Small intestine (tissue), 7 donors: ENCODE results near the gene MAGEL2. TPM values are rescaled to one million over a fixed set of nuclear protein-coding genes. Genes with fewer than 3 reads are reported as not detected.

Source experiments
- DNase-seq, 2 donors: peaks; one replicate each; pipeline versions ENCODE4 v3.0.0 to v3.0.0-alpha.2; 2013
- FAIRE-seq: peaks from 2 replicates; lab custom pipeline; 2012; peaks lifted over from hg19 to GRCh38; lab: Jason Lieb, UNC
- H3K27ac ChIP-seq, 3 donors: one replicate each; pipeline ENCODE4 v1.5.1; 2013; ENCODE audit warnings: low read length in 2 of 3, mild to moderate bottlenecking in 2 of 3, control low read depth in 1 of 3, inconsistent platforms in 1 of 3, low read depth in 1 of 3, moderate library complexity in 1 of 3
- H3K27me3 ChIP-seq, 3 donors: one replicate each; pipeline ENCODE4 v1.6.1; 2013; ENCODE audit warnings: low read length in 3 of 3, inconsistent platforms in 1 of 3; ENCODE audit not compliant: control insufficient read depth in 3 of 3, insufficient read depth in 3 of 3
- H3K36me3 ChIP-seq, 3 donors: one replicate each; pipeline ENCODE4 v1.6.1; 2013; ENCODE audit warnings: low read length in 3 of 3, inconsistent platforms in 1 of 3, low read depth in 1 of 3, mild to moderate bottlenecking in 1 of 3, moderate library complexity in 1 of 3; ENCODE audit not compliant: control insufficient read depth in 3 of 3, insufficient read depth in 2 of 3
- H3K4me1 ChIP-seq, 3 donors: one replicate each; pipeline ENCODE4 v1.6.1; 2013; ENCODE audit warnings: low read length in 2 of 3, inconsistent platforms in 1 of 3, low read depth in 1 of 3, mild to moderate bottlenecking in 1 of 3, moderate library complexity in 1 of 3; ENCODE audit not compliant: control insufficient read depth in 3 of 3, insufficient read depth in 2 of 3
- H3K4me3 ChIP-seq, 3 donors: one replicate each; pipeline ENCODE4 v1.5.1; 2013; ENCODE audit warnings: low read length in 3 of 3, control low read depth in 1 of 3, inconsistent platforms in 1 of 3, low read depth in 1 of 3, mild to moderate bottlenecking in 1 of 3, moderate library complexity in 1 of 3
- H3K9me3 ChIP-seq, 2 donors: one replicate each; pipeline ENCODE4 v1.6.1; 2013; ENCODE audit warnings: low read depth in 1 of 2, low read length in 1 of 2; ENCODE audit not compliant: control insufficient read depth in 2 of 2, insufficient read depth in 1 of 2
- WGBS, 3 donors: extraction: QIAGEN DNeasy Blood & Tissue Kit; methylation state at CpG; one replicate each; pipeline ENCODE4 v1.1.7; 2013; 5-methylcytosine and 5-hydroxymethylcytosine counted together
- polyA plus RNA-seq, 4 donors: library from polyadenylated mRNA; stranded (reverse) in 3 of 4; unstranded in 1 of 4; fragments of 200-250 nt in 3 of 4; fragments of 120-200 nt in 1 of 4; gene quantifications; one replicate each; pipeline versions ENCODE4 v1.2.1 to v1.2.3, GENCODE V29; 2013
- donor health status: healthy with polysubstance abuse.
- donor health status: control.
- donor health status: control.
- donor health status: Bipolar disorder and iron deficiency.
- donor health status: healthy.

The MAGEL2 gene
- polyA plus RNA-seq, 4 donors = 0.15 to 2.2 TPM; not detected in 2

DNA sequence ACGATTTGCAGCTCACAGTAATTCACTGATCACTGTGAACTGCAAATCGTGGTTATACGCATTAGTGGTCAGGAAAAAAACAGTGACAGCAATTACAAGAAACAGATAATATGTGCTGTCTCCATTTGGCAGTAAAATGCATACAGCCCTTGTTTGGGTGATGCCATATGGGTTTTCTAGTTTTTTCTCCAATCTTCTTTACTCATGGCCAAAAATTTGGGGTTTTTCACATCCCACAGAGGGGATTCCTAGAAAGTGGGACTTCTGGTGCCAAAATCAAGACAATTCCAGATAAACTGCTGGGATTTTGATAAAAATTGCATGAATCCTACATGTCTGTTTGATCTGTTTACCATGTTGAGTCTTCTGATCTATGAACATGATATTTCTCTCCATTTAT is 23.8 kb upstream of the MAGEL2 start:
- Histone ChIP-seq H3K4me3 (no peak overlapping the region), H3K4me1 (no peaks in the 10 kb centered on the region), H3K27me3 (no peaks in the 10 kb centered on the region), H3K27ac (no peak overlapping the region), H3K36me3 (no peaks in the 10 kb centered on the region), H3K9me3 (no peaks in the 10 kb centered on the region)
- WGBS, 3 donors = 50 to 66% (median 53%) methylated on average over 3 of the region's 3 CpGs
- no peak for DNase-seq
- FAIRE-seq = no peak

DNA sequence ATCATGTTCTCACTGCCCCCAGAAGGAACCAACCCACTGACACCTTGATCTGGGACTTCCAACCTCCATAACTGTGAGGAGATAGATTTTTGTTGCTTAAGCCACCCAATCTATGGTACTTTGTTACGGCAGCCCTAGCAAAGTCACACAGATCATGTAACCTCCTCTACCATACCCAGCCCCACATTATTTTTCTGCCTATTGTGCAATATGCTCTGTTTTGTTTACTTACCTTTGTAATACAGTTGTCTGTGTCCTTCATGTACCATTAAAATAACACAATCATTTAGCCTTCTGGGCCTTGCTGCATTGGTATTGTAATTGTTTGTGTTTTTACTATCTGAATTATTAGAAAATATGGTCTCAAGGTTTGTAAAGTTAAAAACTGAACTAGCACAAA is 23.3 kb upstream of the MAGEL2 start:
- DNase-seq (no peak), FAIRE-seq (no peak)
- 87 to 91% (median 90%) methylated on average over 1 of the region's 1 CpG for WGBS, 3 donors
- no peak overlapping the region for H3K27ac ChIP-seq
- H3K36me3 ChIP-seq = no peaks in the 10 kb centered on the region
- no peak overlapping the region for H3K4me3 ChIP-seq
- H3K9me3 ChIP-seq = no peaks in the 10 kb centered on the region
- H3K4me1 ChIP-seq = no peaks in the 10 kb centered on the region
- H3K27me3 ChIP-seq = no peaks in the 10 kb centered on the region

DNA sequence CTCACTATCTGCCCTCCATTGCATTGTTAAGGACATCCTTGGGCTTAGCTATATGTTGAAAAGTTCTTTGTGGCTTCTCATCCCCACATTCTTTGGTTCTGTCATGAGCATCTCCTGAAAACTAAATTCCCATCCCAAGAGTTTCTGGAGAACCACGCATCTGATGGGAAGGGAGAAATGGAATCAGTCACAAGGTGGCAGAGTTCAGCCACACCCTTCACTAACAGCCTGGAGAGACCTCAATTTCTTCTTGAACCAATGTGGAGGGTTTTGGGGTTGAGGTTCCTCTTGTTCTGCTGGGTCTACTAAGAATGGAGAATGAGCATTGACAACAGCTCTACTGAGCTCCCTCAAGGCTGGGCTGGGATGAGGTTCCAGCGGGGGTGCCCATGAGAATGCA is 15.6 kb upstream of the MAGEL2 start:
- H3K27ac ChIP-seq = no peak overlapping the region

DNA sequence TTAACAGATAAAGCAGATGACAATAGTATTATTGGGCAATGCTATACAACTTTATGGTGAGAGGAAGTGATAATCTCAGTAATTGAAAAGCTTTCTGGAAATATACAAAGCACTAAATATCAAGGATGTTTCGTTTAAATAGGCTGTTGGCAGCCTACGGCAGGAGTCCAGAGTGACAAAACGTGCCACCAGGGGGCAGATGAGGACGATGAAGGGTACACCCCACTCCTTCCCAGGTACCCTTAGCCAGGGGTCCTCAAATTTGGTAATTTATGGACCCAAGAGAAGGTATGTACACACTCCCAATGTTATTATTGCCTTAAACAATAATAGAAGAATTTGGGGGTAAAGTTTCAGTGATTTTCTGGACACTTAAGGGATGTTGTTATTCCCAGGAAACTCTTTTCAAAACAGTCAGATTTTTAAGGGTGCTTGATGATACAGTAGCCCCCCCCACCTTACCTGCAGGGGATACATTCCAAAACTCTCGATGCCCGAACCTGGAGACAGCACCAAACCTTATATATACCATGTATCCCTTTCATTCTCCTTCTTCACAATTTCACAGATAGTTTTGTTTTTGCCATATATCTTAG is 1.4 kb upstream of the MAGEL2 start:
- Histone ChIP-seq H3K36me3 (no peaks in the 10 kb centered on the region), H3K4me3 (no peak overlapping the region), H3K4me1 (no peaks in the 10 kb centered on the region), H3K9me3 (peaks cover 0 to 6% of the 10 kb centered on the region in 2 donors), H3K27me3 (no peaks in the 10 kb centered on the region), H3K27ac (no peak overlapping the region)
- 23 to 28% (median 23%) methylated on average over 6 of the region's 6 CpGs for WGBS, 3 donors
- FAIRE-seq (no peak), DNase-seq (peak; percentile 7 to 47)

More for the DNA sequence above, 15.6 kb upstream of the MAGEL2 start:
- Histone ChIP-seq H3K4me3 (no peak overlapping the region), H3K4me1 (no peaks in the 10 kb centered on the region), H3K9me3 (peaks cover 0 to 5% of the 10 kb centered on the region in 2 donors), H3K36me3 (no peaks in the 10 kb centered on the region), H3K27me3 (peaks cover 0 to 2% (median 0%) of the 10 kb centered on the region in 3 donors)
- FAIRE-seq = no peak
- DNase-seq = no peak
- 41 to 58% (median 47%) methylated on average over 2 of the region's 2 CpGs for WGBS, 3 donors

DNA sequence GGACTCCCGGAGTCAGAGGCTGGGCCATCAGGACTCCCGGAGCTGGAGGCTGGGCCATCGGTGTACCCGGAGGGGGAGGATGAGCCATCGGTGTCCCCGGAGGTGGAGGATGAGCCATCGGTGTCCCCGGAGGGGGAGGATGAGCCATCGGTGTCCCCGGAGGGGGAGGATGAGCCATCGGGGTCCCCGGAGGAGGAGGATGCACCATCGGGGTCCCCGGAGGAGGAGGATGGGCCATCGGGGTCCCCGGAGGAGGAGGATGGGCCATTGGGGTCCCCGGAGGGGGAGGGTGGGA is 719 bp downstream of the MAGEL2 start:
- DNase-seq (no peak), FAIRE-seq (no peak)
- Histone ChIP-seq H3K36me3 (no peaks in the 10 kb centered on the region), H3K27me3 (no peaks in the 10 kb centered on the region), H3K9me3 (peaks cover 0 to 8% of the 10 kb centered on the region in 2 donors), H3K4me1 (no peaks in the 10 kb centered on the region), H3K4me3 (peak overlapping the region in 1 of 3 donors; percentile 50), H3K27ac (no peak overlapping the region)
- 79 to 88% (median 86%) methylated on average over 11 to 17 of the region's 17 CpGs for WGBS, 3 donors

DNA sequence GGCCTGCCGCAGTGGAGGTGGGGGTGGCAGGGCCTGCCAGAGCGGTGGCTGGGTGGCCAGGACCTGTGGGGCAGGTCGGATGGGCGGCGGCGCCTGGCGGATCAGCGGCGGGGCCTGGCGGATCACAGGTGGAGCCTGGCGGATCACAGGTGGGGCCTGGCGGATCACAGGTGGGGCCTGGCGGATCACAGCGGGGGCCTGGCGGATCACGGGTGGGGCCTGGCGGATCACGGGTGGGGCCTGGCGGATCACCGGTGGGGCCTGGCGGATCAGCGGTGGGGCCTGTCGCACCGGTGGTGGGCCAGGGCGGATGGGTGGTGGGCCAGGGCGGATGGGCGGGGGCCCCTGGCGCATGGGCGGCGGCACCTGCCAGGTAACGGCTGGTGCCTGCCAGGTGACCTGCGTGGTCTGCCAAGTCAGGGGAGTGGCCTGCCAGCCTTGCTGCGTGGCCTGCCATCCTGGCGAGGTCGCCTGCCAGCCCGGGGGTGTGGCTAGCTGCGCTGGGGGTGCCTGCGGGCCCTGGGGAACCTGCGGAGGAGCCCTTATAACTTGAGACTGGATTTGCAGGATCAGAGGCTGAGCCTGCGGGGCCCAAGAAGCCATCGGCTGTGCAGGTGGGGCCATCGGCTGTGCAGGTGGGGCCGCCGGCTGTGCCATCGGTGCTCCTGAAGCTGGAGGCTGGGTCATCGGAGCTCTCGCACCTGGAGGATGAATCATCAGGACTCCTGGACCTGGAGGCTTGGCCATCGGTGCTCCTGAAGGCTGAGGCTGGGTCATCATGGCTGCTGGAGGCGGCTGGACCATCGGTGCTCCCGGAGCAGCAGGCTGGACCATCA is 1.3 kb downstream of the MAGEL2 start:
- H3K4me3 ChIP-seq = peak overlapping the region in 1 of 3 donors; percentile 50
- no peaks in the 10 kb centered on the region for H3K27me3 ChIP-seq
- no peak for FAIRE-seq
- WGBS, 3 donors = 88 to 94% (median 94%) methylated on average over 42 to 51 of the region's 51 CpGs
- no peaks in the 10 kb centered on the region for H3K36me3 ChIP-seq
- H3K27ac ChIP-seq = no peak overlapping the region
- peaks cover 0 to 8% of the 10 kb centered on the region in 2 donors for H3K9me3 ChIP-seq
- no peak for DNase-seq
- no peaks in the 10 kb centered on the region for H3K4me1 ChIP-seq

DNA sequence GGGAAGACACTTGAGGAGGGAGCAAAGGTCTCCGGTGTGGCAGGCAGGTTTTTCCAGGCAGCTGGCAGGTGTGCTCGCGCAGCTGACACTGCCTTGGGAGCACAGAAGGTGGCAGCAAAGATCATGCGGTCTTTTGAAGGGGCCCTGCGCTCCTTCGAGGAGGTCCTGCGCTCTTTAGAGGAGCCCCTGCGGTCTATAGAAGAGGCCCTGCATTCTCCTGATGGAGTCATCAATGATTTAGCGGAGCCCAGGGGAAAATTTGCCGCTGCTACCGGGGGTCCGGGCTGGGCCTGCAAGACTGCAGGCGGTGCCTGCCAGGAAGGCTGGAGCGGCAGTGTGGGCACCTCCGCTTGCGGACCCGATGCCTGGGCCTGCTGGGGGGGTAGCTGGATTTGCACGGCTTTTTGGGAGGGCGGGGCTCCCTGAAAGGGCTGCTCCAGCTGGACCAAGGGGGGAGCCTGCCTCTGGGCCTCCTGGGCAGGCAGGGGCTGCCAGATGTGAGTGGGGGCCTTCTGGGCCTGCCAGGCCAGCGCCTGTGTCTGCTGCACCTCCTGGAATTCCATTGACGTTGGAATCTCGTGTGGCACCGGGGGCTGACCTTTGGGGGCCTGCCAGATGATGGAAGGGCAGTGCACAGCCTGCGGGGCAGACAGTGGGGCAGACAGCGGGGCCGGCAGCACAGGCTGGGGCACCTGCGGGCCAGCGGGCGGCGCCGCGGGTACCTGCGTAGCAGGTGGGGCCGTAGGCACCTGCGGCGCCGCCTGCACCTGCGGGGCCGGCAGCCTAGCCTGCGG is 2.1 kb downstream of the MAGEL2 start:
- H3K36me3 ChIP-seq = no peaks in the 10 kb centered on the region
- no peak overlapping the region for H3K4me3 ChIP-seq
- no peaks in the 10 kb centered on the region for H3K4me1 ChIP-seq
- FAIRE-seq (no peak), DNase-seq (peak; percentile 40 to 72)
- H3K27ac ChIP-seq = no peak overlapping the region
- H3K9me3 ChIP-seq = peaks cover 0 to 8% of the 10 kb centered on the region in 2 donors
- 72 to 86% (median 77%) methylated on average over 32 to 40 of the region's 40 CpGs for WGBS, 3 donors
- H3K27me3 ChIP-seq = no peaks in the 10 kb centered on the region

DNA sequence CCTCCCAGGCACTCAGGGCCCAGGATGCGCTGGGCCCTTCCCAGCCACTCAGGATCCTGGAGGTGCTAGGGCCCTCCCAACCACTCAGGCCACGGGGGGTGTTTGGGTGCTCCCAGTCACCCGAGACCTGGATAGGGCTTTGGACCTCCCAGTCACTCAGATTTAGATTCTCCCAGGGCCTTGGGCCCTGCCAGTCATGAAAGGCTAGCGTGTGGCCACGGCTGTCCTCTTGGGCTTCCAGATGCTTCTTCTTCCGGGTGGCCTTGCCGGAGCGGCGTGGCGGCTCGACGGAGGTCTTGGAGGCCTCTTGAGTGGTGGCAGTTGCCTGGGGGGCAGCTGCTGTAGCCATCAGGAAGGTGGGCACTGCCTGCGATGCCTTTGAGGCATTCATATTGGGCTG is 2.8 kb downstream of the MAGEL2 start:
- no peaks in the 10 kb centered on the region for H3K4me1 ChIP-seq
- DNase-seq (no peak), FAIRE-seq (no peak)
- peaks cover 0 to 8% of the 10 kb centered on the region in 2 donors for H3K9me3 ChIP-seq
- no peak overlapping the region for H3K4me3 ChIP-seq
- H3K27me3 ChIP-seq = no peaks in the 10 kb centered on the region
- H3K36me3 ChIP-seq = no peaks in the 10 kb centered on the region
- peak overlapping the region in 1 of 3 donors; percentile 28 for H3K27ac ChIP-seq
- WGBS, 3 donors = 75 to 88% (median 77%) methylated on average over 13 of the region's 13 CpGs
